Uterus (tissue), 4 donors: ENCODE data around the gene VN1R5. TPM values are rescaled to one million over a fixed set of nuclear protein-coding genes. Genes with fewer than 3 reads are reported as not detected.
"Not testable (repeated sequence)": the region's sequence is repeated elsewhere in the genome, so short reads cannot be mapped to it uniquely, and the experiment has no call there.

ENCODE experiments used
- DNase-seq, 2 donors: peaks; one replicate each; pipeline ENCODE4 v3.0.0-alpha.2; 2019 to 2020
- H3K27ac ChIP-seq, 2 donors: fragments of 200-600 bp; sonication (generic); 1 replicate in 1 of 2; 2 replicates in 1 of 2; pipeline ENCODE4 v1.5.1; 2016 to 2018
- H3K27me3 ChIP-seq, 2 donors: fragments of 200-600 bp; sonication (generic); one replicate each; pipeline ENCODE4 v1.5.1; 2018 to 2019; ENCODE audit warnings: control low read depth in 1 of 2
- H3K36me3 ChIP-seq, 2 donors: fragments of 200-600 bp; sonication (generic); one replicate each; pipeline ENCODE4 v1.5.1; 2019; ENCODE audit warnings: control low read depth in 1 of 2
- H3K4me1 ChIP-seq, 2 donors: fragments of 200-600 bp; sonication (generic); one replicate each; pipeline ENCODE4 v1.5.1; 2018 to 2019; ENCODE audit warnings: control low read depth in 1 of 2
- H3K4me3 ChIP-seq, 2 donors: fragments of 200-600 bp; sonication (generic); 1 replicate in 1 of 2; 2 replicates in 1 of 2; pipeline ENCODE4 v1.5.1; 2018 to 2019; ENCODE audit warnings: mild to moderate bottlenecking in 1 of 2
- H3K9me3 ChIP-seq, 2 donors: fragments of 200-600 bp; sonication (generic); one replicate each; pipeline ENCODE4 v1.5.1; 2019; ENCODE audit warnings: control low read depth in 1 of 2
- CTCF ChIP-seq, 4 experiments: fragments of 200-600 bp in 2 of 4; fragments of 450-650 bp in 2 of 4; sonication (generic) in 2 of 4; IDR thresholded peaks; one replicate each; pipeline ENCODE4 v1.5.1; 2016 to 2019; ENCODE audit warnings: antibody characterized with exemption in 4 of 4, mild to moderate bottlenecking in 2 of 4, moderate library complexity in 1 of 4
- POLR2A ChIP-seq, 2 donors: fragments of 450-650 bp; IDR thresholded peaks; one replicate each; pipeline ENCODE4 v1.6.1; 2016; ENCODE audit warnings: antibody characterized with exemption in 2 of 2, mild to moderate bottlenecking in 1 of 2, moderate library complexity in 1 of 2
- intact Hi-C: fragments of 100-400 bp; cut with DNase I; formaldehyde crosslinking; loops from one replicate; pipeline ENCODE4 v1.15.1; 2023; ENCODE audit warnings: low total_unique reads
- total RNA-seq, 4 donors: library from RNA; depleted of rRNA in 3 of 4; stranded (reverse); fragments of >200 nt in 3 of 4; gene quantifications; one replicate each; pipeline versions ENCODE4 v1.1.0 to v1.2.4, GENCODE V29; 2014 to 2023
- donor health status: DM: yes; HTN: yes; CAD: no.

The VN1R5 gene
- total RNA-seq, 4 donors from 2014 or later = not detected

GRCh38 chr1:247286134-247286670 is 30.3 kb downstream of the VN1R5 start:
- TF ChIP-seq CTCF (IDR thresholded peaks at IDR 0.05) (no peak), POLR2A (IDR thresholded peaks at IDR 0.05) (no peak)
- Histone ChIP-seq H3K27ac (no peak overlapping the region), H3K9me3 (no peaks in the 10 kb centered on the region), H3K36me3 (no peaks in the 10 kb centered on the region), H3K4me1 (no peaks in the 10 kb centered on the region), H3K4me3 (no peak overlapping the region), H3K27me3 (no peaks in the 10 kb centered on the region)
- no peak for DNase-seq
- intact Hi-C loops = no loop called here

- Histone ChIP-seq H3K36me3 (no peaks in the 10 kb centered on the region), H3K4me3 (no peak overlapping the region), H3K4me1 (no peaks in the 10 kb centered on the region), H3K27ac (no peak overlapping the region), H3K27me3 (no peaks in the 10 kb centered on the region), H3K9me3 (no peaks in the 10 kb centered on the region)
- no peak for TF ChIP-seq CTCF (IDR thresholded peaks at IDR 0.05)
- intact Hi-C loops = no loop called here
- no peak for DNase-seq
These were observed 31.6 kb downstream of the VN1R5 start for GRCh38 chr1:247287460-247287859.

GRCh38 chr1:247288341-247288740 is 32.5 kb downstream of the VN1R5 start:
- Histone ChIP-seq H3K27me3 (no peaks in the 10 kb centered on the region), H3K4me1 (no peaks in the 10 kb centered on the region), H3K9me3 (no peaks in the 10 kb centered on the region), H3K4me3 (no peak overlapping the region), H3K27ac (no peak overlapping the region), H3K36me3 (no peaks in the 10 kb centered on the region)
- DNase-seq = no peak
- TF ChIP-seq POLR2A (IDR thresholded peaks at IDR 0.05) = no peak
- TF ChIP-seq CTCF (IDR thresholded peaks at IDR 0.05) = no peak
- intact Hi-C loops = no loop called here

- H3K9me3 ChIP-seq, DNase-seq, H3K4me3 ChIP-seq, intact Hi-C loops, H3K4me1 ChIP-seq, H3K27me3 ChIP-seq, H3K27ac ChIP-seq, H3K36me3 ChIP-seq: not testable (repeated sequence)
These were observed 33.5 kb downstream of the VN1R5 start for GRCh38 chr1:247289274-247289892.

GRCh38 chr1:247290576-247290975 is 34.7 kb downstream of the VN1R5 start:
- H3K9me3 ChIP-seq = no peaks in the 10 kb centered on the region
- H3K36me3 ChIP-seq = no peaks in the 10 kb centered on the region
- H3K4me1 ChIP-seq = no peaks in the 10 kb centered on the region
- intact Hi-C loops = no loop called here
- TF ChIP-seq CTCF (IDR thresholded peaks at IDR 0.05) (no peak), POLR2A (IDR thresholded peaks at IDR 0.05) (no peak)
- H3K27ac ChIP-seq = no peak overlapping the region
- no peak for DNase-seq
- no peak overlapping the region for H3K4me3 ChIP-seq
- no peaks in the 10 kb centered on the region for H3K27me3 ChIP-seq

- no peak for DNase-seq
- Histone ChIP-seq H3K36me3 (no peaks in the 10 kb centered on the region), H3K4me3 (no peak overlapping the region), H3K4me1 (no peaks in the 10 kb centered on the region), H3K27ac (no peak overlapping the region), H3K9me3 (no peaks in the 10 kb centered on the region), H3K27me3 (no peaks in the 10 kb centered on the region)
- intact Hi-C loops = no loop called here
- no peak for TF ChIP-seq POLR2A (IDR thresholded peaks at IDR 0.05)
- TF ChIP-seq CTCF (IDR thresholded peaks at IDR 0.05) = no peak
These were observed 35.3 kb downstream of the VN1R5 start for GRCh38 chr1:247291161-247291560.
